GM23338 (cell line): ENCODE data around the gene SRCIN1. TPM values are rescaled to one million over a fixed set of nuclear protein-coding genes. Genes with fewer than 3 reads are reported as not detected.
"Not testable (repeated sequence)": the region's sequence is repeated elsewhere in the genome, so short reads cannot be mapped to it uniquely, and the experiment has no call there.

ENCODE experiments used
- ATAC-seq: fragments of 200-7000 bp; cut with Tn5 transposase; 3 replicates; pipeline ENCODE4 v1.9.1; 2020
- DNase-seq: peaks from one replicate; pipeline ENCODE4 v3.0.0-alpha.2; 2015; ENCODE audit warnings: low spot score
- H2AFZ ChIP-seq: fragments of 200-600 bp; sonication (generic); 2 replicates; pipeline ENCODE4 v1.8.0; 2016; ENCODE audit warnings: antibody characterized with exemption, mild to moderate bottlenecking, moderate library complexity
- H3F3A ChIP-seq: fragments of 200-600 bp; sonication (generic); replicated peaks from 2 replicates; pipeline ENCODE4 v1.8.0; 2017; ENCODE audit warnings: antibody characterized with exemption, mixed run types, low read depth
- H3K27ac ChIP-seq: fragments of 200-600 bp; sonication (generic); 2 replicates; pipeline ENCODE4 v1.6.1; 2016; ENCODE audit warnings: low read depth
- H3K27me3 ChIP-seq: fragments of 200-600 bp; sonication (generic); 2 replicates; pipeline ENCODE4 v1.8.0; 2016; ENCODE audit warnings: mild to moderate bottlenecking, mixed run types, moderate library complexity; ENCODE audit not compliant: insufficient read depth
- H3K36me3 ChIP-seq: fragments of 200-600 bp; sonication (generic); 2 replicates; pipeline ENCODE4 v1.8.0; 2016; ENCODE audit warnings: mild to moderate bottlenecking; ENCODE audit not compliant: insufficient read depth
- H3K4me1 ChIP-seq: fragments of 200-600 bp; sonication (generic); 2 replicates; pipeline ENCODE4 v1.8.0; 2016; ENCODE audit warnings: mild to moderate bottlenecking, moderate library complexity; ENCODE audit not compliant: insufficient read depth
- H3K4me2 ChIP-seq: fragments of 200-600 bp; sonication (generic); 2 replicates; pipeline ENCODE4 v1.7.1; 2017; ENCODE audit warnings: mixed run types
- H3K4me3 ChIP-seq: fragments of 200-600 bp; sonication (generic); 2 replicates; pipeline ENCODE4 v1.6.1; 2016; ENCODE audit warnings: mixed run types
- H3K79me2 ChIP-seq: fragments of 200-600 bp; sonication (generic); replicated peaks from 2 replicates; pipeline ENCODE4 v1.8.0; 2017; ENCODE audit warnings: mild to moderate bottlenecking; ENCODE audit not compliant: insufficient read depth
- H3K9me2 ChIP-seq: fragments of 200-600 bp; sonication (generic); 2 replicates; pipeline ENCODE4 v1.8.0; 2017; ENCODE audit not compliant: insufficient read depth
- H4K20me1 ChIP-seq: fragments of 200-600 bp; sonication (generic); replicated peaks from 2 replicates; pipeline ENCODE4 v1.8.0; 2017; ENCODE audit warnings: mild to moderate bottlenecking; ENCODE audit not compliant: insufficient read depth
- H3K27ac Mint-ChIP-seq: 2 replicates; pipeline ENCODE4 v1.8.0; 2020; ENCODE audit warnings: inconsistent platforms, mild to moderate bottlenecking, moderate library complexity, mixed read lengths
- H3K27me3 Mint-ChIP-seq: 3 replicates; pipeline ENCODE4 v1.8.0; 2022; ENCODE audit warnings: low read depth, mild to moderate bottlenecking, moderate library complexity, mixed read lengths, inconsistent platforms; ENCODE audit not compliant: insufficient read depth, poor library complexity
- H3K36me3 Mint-ChIP-seq: 3 replicates; pipeline ENCODE4 v1.8.0; 2021; ENCODE audit warnings: low read depth, mild to moderate bottlenecking, inconsistent platforms, moderate library complexity, mixed read lengths
- H3K4me1 Mint-ChIP-seq: 3 replicates; pipeline ENCODE4 v1.8.0; 2020; ENCODE audit warnings: mild to moderate bottlenecking, inconsistent platforms, mixed read lengths
- H3K4me3 Mint-ChIP-seq: 3 replicates; pipeline ENCODE4 v1.8.0; 2021; ENCODE audit warnings: moderate library complexity, mild to moderate bottlenecking, inconsistent platforms, mixed read lengths
- H3K9me3 Mint-ChIP-seq: 3 replicates; pipeline ENCODE4 v1.8.0; 2020; ENCODE audit warnings: moderate library complexity, mild to moderate bottlenecking, inconsistent platforms, mixed read lengths
- CREB1 ChIP-seq: fragments of 250-450 bp; sonication (Bioruptor Pico); IDR thresholded peaks from 2 replicates; pipeline ENCODE4 v1.5.0; 2020; ENCODE audit warnings: low read depth, mild to moderate bottlenecking, moderate library complexity
- CTCF ChIP-seq, 2 experiments: fragments of 200-600 bp in 1 of 2; sonication (generic) in 1 of 2; conservative IDR thresholded peaks; 2 replicates each; pipeline versions ENCODE4 v1.5.1 to v1.6.1; 2016 to 2017; ENCODE audit warnings: antibody characterized with exemption in 2 of 2, low read depth in 2 of 2, mild to moderate bottlenecking in 2 of 2, moderate library complexity in 1 of 2
- ZNF331 ChIP-seq: fragments of 250-450 bp; sonication (Bioruptor Pico); IDR thresholded peaks from 2 replicates; pipeline ENCODE4 v1.5.0; 2020; ENCODE audit warnings: low read depth, mild to moderate bottlenecking, moderate library complexity
- ZNF462 ChIP-seq: fragments of 250-450 bp; sonication (Bioruptor Pico); IDR thresholded peaks from 2 replicates; pipeline ENCODE4 v1.5.0; 2020; ENCODE audit warnings: mild to moderate bottlenecking, moderate library complexity
- polyA plus RNA-seq: library from polyadenylated mRNA; unstranded; fragments of >200 nt; fragmentation: Nextera tagmentation; extraction: Ambion mirVana; gene quantifications from 2 replicates; pipeline ENCODE4 v1.2.1, GENCODE V29; 2016
- total RNA-seq: library from RNA; depleted of rRNA; stranded (reverse); fragments of >200 nt; shearing (Covaris generic); gene quantifications from 2 replicates; pipeline ENCODE4 v1.2.3, GENCODE V29; 2014

SRCIN1 gene
- total and polyA plus RNA-seq, 2 experiments from 2014 or later: 0.87 to 2.2 TPM

GRCh38 chr17:38504216-38504615, 101.5 kb downstream of the SRCIN1 start:
- Histone ChIP-seq H2AFZ (no peak overlapping the region), H3K4me2 (no peak overlapping the region), H3F3A (peaks cover 27% of the 10 kb centered on the region), H3K27ac (no peak overlapping the region), H3K9me2 (no peaks in the 10 kb centered on the region), H3K79me2 (no peaks in the 10 kb centered on the region), H4K20me1 (no peaks in the 10 kb centered on the region; the same call in 1 of the 2 replicates), H3K36me3 (peaks cover 9% of the 10 kb centered on the region; the same call in 1 of the 2 replicates), H3K4me3 (no peak overlapping the region), H3K27me3 (no peaks in the 10 kb centered on the region), H3K4me1 (peaks cover 16% of the 10 kb centered on the region)
- no peaks in the 10 kb centered on the region for H3K9me3 Mint-ChIP-seq
- H3K4me3 Mint-ChIP-seq: no peak overlapping the region
- H3K4me1 Mint-ChIP-seq: peaks cover 18% of the 10 kb centered on the region
- H3K27ac Mint-ChIP-seq: no peak overlapping the region
- TF ChIP-seq ZNF331 (CRISPR knock-in tag) (no peak), CREB1 (CRISPR knock-in tag) (no peak), ZNF462 (CRISPR knock-in tag) (no peak)
- DNase-seq (no peak), ATAC-seq (no peak)
- peaks cover 68% of the 10 kb centered on the region for H3K36me3 Mint-ChIP-seq
- peaks cover 23% of the 10 kb centered on the region for H3K27me3 Mint-ChIP-seq

- H3K4me3 Mint-ChIP-seq, H3K36me3 ChIP-seq, H4K20me1 ChIP-seq, H3K79me2 ChIP-seq, H3K27ac ChIP-seq, H3K9me3 Mint-ChIP-seq, H3K4me2 ChIP-seq, H3K9me2 ChIP-seq, H3K27me3 ChIP-seq, H2AFZ ChIP-seq, H3K27ac Mint-ChIP-seq, H3K4me3 ChIP-seq: not testable (repeated sequence)
- peaks cover 17% of the 10 kb centered on the region for H3K27me3 Mint-ChIP-seq
- Histone ChIP-seq H3F3A (peaks cover 23% of the 10 kb centered on the region), H3K4me1 (peaks cover 12% of the 10 kb centered on the region)
- ATAC-seq (peak; percentile 56), DNase-seq (peak; percentile 52)
- peaks cover 68% of the 10 kb centered on the region for H3K36me3 Mint-ChIP-seq
- peaks cover 13% of the 10 kb centered on the region for H3K4me1 Mint-ChIP-seq
- peak in 1 of 2 experiments; percentile 29; a peak in 2 of 4 replicates for TF ChIP-seq CTCF (conservative IDR thresholded peaks at IDR 0.05; ENCODE audit: low read depth in 2 of 2)
Observed at GRCh38 chr17:38503286-38503913, 102.4 kb downstream of the SRCIN1 start.

GRCh38 chr17:38501718-38502117, 104.0 kb downstream of the SRCIN1 start:
- not testable (repeated sequence) for H3K4me2 ChIP-seq, H3K79me2 ChIP-seq, DNase-seq, H3K4me1 Mint-ChIP-seq, H3K27ac Mint-ChIP-seq, H3K36me3 ChIP-seq, H3K27me3 ChIP-seq, H3K9me3 Mint-ChIP-seq, H3K27ac ChIP-seq, H3K4me1 ChIP-seq, H2AFZ ChIP-seq, H3K4me3 Mint-ChIP-seq, H4K20me1 ChIP-seq, H3K9me2 ChIP-seq, H3K4me3 ChIP-seq, ATAC-seq
- H3F3A ChIP-seq: peaks cover 10% of the 10 kb centered on the region
- peaks cover 70% of the 10 kb centered on the region for H3K36me3 Mint-ChIP-seq
- H3K27me3 Mint-ChIP-seq: peaks cover 10% of the 10 kb centered on the region
